Stimulated activated CD8-positive, alpha-beta memory T cell treated with anti-CD3 and anti-CD28 coated beads, Interleukin-15, amount 100 ng/mL, for 24 hours (primary cell): ENCODE data around the gene CARNS1.
A peak's percentile ranks its signal among the peaks of the same experiment; 100 is the strongest.
"Not testable (repeated sequence)": the region's sequence is repeated elsewhere in the genome, so short reads cannot be mapped to it uniquely, and the experiment has no call there.

Source experiments
- DNase-seq: peaks from one replicate; pipeline ENCODE4 v3.0.0-alpha.2; 2020; ENCODE audit warnings: low read depth

The CARNS1 gene

GRCh38 chr11:67465530-67465929, 50.1 kb downstream of the CARNS1 start:
- not testable (repeated sequence) for DNase-seq

- DNase-seq: no peak
Measured at GRCh38 chr11:67466367-67466766, 50.9 kb downstream of the CARNS1 start.

- DNase-seq: no peak
Measured at GRCh38 chr11:67466962-67467771, 51.7 kb downstream of the CARNS1 start.

GRCh38 chr11:67468056-67468455, 52.6 kb downstream of the CARNS1 start:
- no peak for DNase-seq

GRCh38 chr11:67468456-67468758, 52.9 kb downstream of the CARNS1 start:
- no peak for DNase-seq

GRCh38 chr11:67468759-67469507, 53.5 kb downstream of the CARNS1 start, which contains the start of gene TMEM134:
Gene TMEM134, minus strand, starts transcription at chr11:67469251. Its CDS starts 59 bp downstream, at chr11:67469192.
- peak; percentile 95 for DNase-seq

- DNase-seq: no peak
Measured at GRCh38 chr11:67469508-67469811, 54.0 kb downstream of the CARNS1 start.

- DNase-seq: no peak
Measured at GRCh38 chr11:67470337-67471002, 55.0 kb downstream of the CARNS1 start.

GRCh38 chr11:67472882-67473281, 57.4 kb downstream of the CARNS1 start:
- no peak for DNase-seq
